Stimulated activated effector memory CD8-positive, alpha-beta T cell treated with anti-CD3 and anti-CD28 coated beads, Interleukin-12 subunit alpha, Interleukin-12 subunit beta, amount 100 ng/mL, for 72 hours (primary cell): ENCODE measurements around the gene CCDC188.

Experiments
- ATAC-seq: fragments of 150-1000 bp; cut with Tn5 transposase; 2 replicates; pipeline ENCODE4 v1.10.0; 2021
- DNase-seq, 2 donors: peaks; one replicate each; pipeline ENCODE4 v3.0.0; 2021 to 2022; ENCODE audit warnings: low spot score in 2 of 2
- H3K27ac Mint-ChIP-seq: one replicate; pipeline ENCODE4 v1.8.0; 2022; ENCODE audit warnings: mild to moderate bottlenecking, mixed read lengths
- H3K36me3 Mint-ChIP-seq: one replicate; pipeline ENCODE4 v1.8.0; 2022; ENCODE audit warnings: mild to moderate bottlenecking, mixed read lengths
- H3K4me1 Mint-ChIP-seq: one replicate; pipeline ENCODE4 v1.8.0; 2022; ENCODE audit warnings: mixed read lengths
- H3K4me3 Mint-ChIP-seq: one replicate; pipeline ENCODE4 v1.8.0; 2022; ENCODE audit warnings: mild to moderate bottlenecking, mixed read lengths
- H3K9me3 Mint-ChIP-seq: one replicate; pipeline ENCODE4 v1.8.0; 2022; ENCODE audit warnings: mixed read lengths

CCDC188 gene

GRCh38 chr22:20138868-20139267 is 12.0 kb downstream of the CCDC188 start:
- H3K36me3 Mint-ChIP-seq: peaks cover 6% of the 10 kb centered on the region
- no peak overlapping the region for H3K4me3 Mint-ChIP-seq
- peaks cover 38% of the 10 kb centered on the region for H3K4me1 Mint-ChIP-seq
- H3K9me3 Mint-ChIP-seq: no peaks in the 10 kb centered on the region
- ATAC-seq (no peak), DNase-seq (no peak)
- H3K27ac Mint-ChIP-seq: no peak overlapping the region

- no peak for DNase-seq
- ATAC-seq: no peak
- Mint-ChIP-seq H3K9me3 (no peaks in the 10 kb centered on the region), H3K4me3 (no peak overlapping the region), H3K36me3 (peaks cover 6% of the 10 kb centered on the region), H3K27ac (no peak overlapping the region), H3K4me1 (peaks cover 42% of the 10 kb centered on the region)
Observed at GRCh38 chr22:20138417-20138738, 12.5 kb downstream of the CCDC188 start.

GRCh38 chr22:20137671-20138416 is 13.0 kb downstream of the CCDC188 start:
- H3K27ac Mint-ChIP-seq: peak overlapping the region; percentile 58
- H3K4me3 Mint-ChIP-seq: no peak overlapping the region
- H3K36me3 Mint-ChIP-seq: peaks cover 6% of the 10 kb centered on the region
- peaks cover 44% of the 10 kb centered on the region for H3K4me1 Mint-ChIP-seq
- DNase-seq (no peak), ATAC-seq (no peak)
- no peaks in the 10 kb centered on the region for H3K9me3 Mint-ChIP-seq

GRCh38 chr22:20137113-20137512 is 13.7 kb downstream of the CCDC188 start:
- no peaks in the 10 kb centered on the region for H3K9me3 Mint-ChIP-seq
- no peak for ATAC-seq
- peaks cover 6% of the 10 kb centered on the region for H3K36me3 Mint-ChIP-seq
- peaks cover 48% of the 10 kb centered on the region for H3K4me1 Mint-ChIP-seq
- H3K27ac Mint-ChIP-seq: peak overlapping the region; percentile 58
- H3K4me3 Mint-ChIP-seq: no peak overlapping the region
- DNase-seq: no peak

- Mint-ChIP-seq H3K4me1 (peaks cover 48% of the 10 kb centered on the region), H3K9me3 (no peaks in the 10 kb centered on the region), H3K27ac (peak overlapping the region; percentile 34), H3K36me3 (peaks cover 6% of the 10 kb centered on the region), H3K4me3 (no peak overlapping the region)
- DNase-seq: no peak
- ATAC-seq: no peak
Observed at GRCh38 chr22:20136603-20136873, 14.3 kb downstream of the CCDC188 start.

GRCh38 chr22:20135806-20136602 is 14.9 kb downstream of the CCDC188 start:
- ATAC-seq (no peak), DNase-seq (no peak)
- H3K36me3 Mint-ChIP-seq: peaks cover 6% of the 10 kb centered on the region
- H3K4me3 Mint-ChIP-seq: no peak overlapping the region
- peaks cover 48% of the 10 kb centered on the region for H3K4me1 Mint-ChIP-seq
- no peak overlapping the region for H3K27ac Mint-ChIP-seq
- H3K9me3 Mint-ChIP-seq: no peaks in the 10 kb centered on the region

- no peak overlapping the region for H3K4me3 Mint-ChIP-seq
- no peak overlapping the region for H3K27ac Mint-ChIP-seq
- peaks cover 6% of the 10 kb centered on the region for H3K36me3 Mint-ChIP-seq
- H3K9me3 Mint-ChIP-seq: no peaks in the 10 kb centered on the region
- peaks cover 48% of the 10 kb centered on the region for H3K4me1 Mint-ChIP-seq
- ATAC-seq: no peak
- DNase-seq: no peak
Observed at GRCh38 chr22:20135265-20135664, 15.6 kb downstream of the CCDC188 start.

GRCh38 chr22:20133930-20134549 is 16.8 kb downstream of the CCDC188 start:
- H3K4me3 Mint-ChIP-seq: peak overlapping the region; percentile 71
- peaks cover 6% of the 10 kb centered on the region for H3K36me3 Mint-ChIP-seq

GRCh38 chr22:20132686-20133246 is 18.1 kb downstream of the CCDC188 start:
- ATAC-seq (no peak), DNase-seq (no peak)
- Mint-ChIP-seq H3K27ac (peak overlapping the region; percentile 65), H3K36me3 (peaks cover 17% of the 10 kb centered on the region), H3K4me1 (peaks cover 41% of the 10 kb centered on the region), H3K4me3 (peak overlapping the region; percentile 71), H3K9me3 (no peaks in the 10 kb centered on the region)

More at GRCh38 chr22:20133930-20134549, 16.8 kb downstream of the CCDC188 start:
- H3K4me1 Mint-ChIP-seq: peaks cover 47% of the 10 kb centered on the region
- DNase-seq (no peak), ATAC-seq (no peak)
- no peak overlapping the region for H3K27ac Mint-ChIP-seq
- H3K9me3 Mint-ChIP-seq: no peaks in the 10 kb centered on the region

GRCh38 chr22:20131859-20132685 is 18.8 kb downstream of the CCDC188 start:
- peak; percentile 1 for ATAC-seq
- Mint-ChIP-seq H3K27ac (peak overlapping the region; percentile 65), H3K4me3 (peak overlapping the region; percentile 71), H3K9me3 (no peaks in the 10 kb centered on the region), H3K4me1 (peaks cover 36% of the 10 kb centered on the region), H3K36me3 (peaks cover 24% of the 10 kb centered on the region)
- DNase-seq: peak in 1 of 2 donors; percentile 65

- Mint-ChIP-seq H3K36me3 (peaks cover 29% of the 10 kb centered on the region), H3K9me3 (no peaks in the 10 kb centered on the region), H3K27ac (peak within 1 kb of the TSS; percentile 65), H3K4me1 (peaks cover 35% of the 10 kb centered on the region), H3K4me3 (peak within 1 kb of the TSS; percentile 71)
- no peak for DNase-seq
- peak; percentile 70 for ATAC-seq
Observed at GRCh38 chr22:20131597-20131858, 19.3 kb downstream of the CCDC188 start, which contains the start of gene ZDHHC8. ZDHHC8 (plus strand) TSS chr22:20131804; CDS start chr22:20131948, 144 bp downstream.

- DNase-seq (peak; percentile 52 to 77), ATAC-seq (peak; percentile 72)
- Mint-ChIP-seq H3K4me3 (peak overlapping the region; percentile 41), H3K9me3 (no peaks in the 10 kb centered on the region), H3K4me1 (peaks cover 29% of the 10 kb centered on the region), H3K36me3 (peaks cover 35% of the 10 kb centered on the region), H3K27ac (no peak overlapping the region)
Observed at GRCh38 chr22:20130731-20131596, 19.9 kb downstream of the CCDC188 start.

- DNase-seq (no peak), ATAC-seq (no peak)
- peak overlapping the region; percentile 41 for H3K4me3 Mint-ChIP-seq
- H3K27ac Mint-ChIP-seq: no peak overlapping the region
- H3K9me3 Mint-ChIP-seq: no peaks in the 10 kb centered on the region
- H3K36me3 Mint-ChIP-seq: peaks cover 42% of the 10 kb centered on the region
- peaks cover 29% of the 10 kb centered on the region for H3K4me1 Mint-ChIP-seq
Observed at GRCh38 chr22:20130319-20130718, 20.5 kb downstream of the CCDC188 start.

GRCh38 chr22:20129747-20130014 is 21.2 kb downstream of the CCDC188 start:
- H3K4me3 Mint-ChIP-seq: peak overlapping the region; percentile 15
- H3K36me3 Mint-ChIP-seq: peaks cover 48% of the 10 kb centered on the region

More at GRCh38 chr22:20129747-20130014, 21.2 kb downstream of the CCDC188 start:
- Mint-ChIP-seq H3K9me3 (no peaks in the 10 kb centered on the region), H3K4me1 (peaks cover 31% of the 10 kb centered on the region), H3K27ac (no peak overlapping the region)
- ATAC-seq (no peak), DNase-seq (no peak)
